ENCODE data around the gene XRCC1.

XRCC1 gene

GRCh38 chr19:43511324-43511723 is 64.0 kb downstream of the XRCC1 start:
- no peak for DNase-seq

- DNase-seq: no peak
Measured at GRCh38 chr19:43510713-43511112, 64.6 kb downstream of the XRCC1 start.

- no peak for DNase-seq
Measured at GRCh38 chr19:43507880-43508279, 67.4 kb downstream of the XRCC1 start.

DNA sequence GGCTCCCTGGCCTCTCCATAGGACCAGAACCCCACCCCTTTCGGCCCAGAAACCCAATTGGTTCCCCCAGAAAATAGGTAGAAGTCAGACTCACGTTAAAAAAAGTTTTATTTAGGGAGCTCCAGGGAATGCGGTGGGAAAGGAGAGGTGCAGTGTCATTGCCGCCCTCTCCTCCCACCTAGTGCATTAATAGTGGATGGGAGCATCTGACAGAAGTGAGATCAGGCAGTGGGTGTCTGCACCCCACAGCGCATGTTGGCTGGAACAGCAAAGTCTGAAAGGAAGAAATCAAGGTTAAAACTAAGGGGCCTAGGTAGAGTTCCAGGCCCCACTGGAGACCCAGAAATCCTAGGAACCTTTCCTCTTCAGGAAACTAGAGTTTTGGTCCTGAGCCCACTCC is 68.7 kb downstream of the XRCC1 start:
- DNase-seq: no peak

DNA sequence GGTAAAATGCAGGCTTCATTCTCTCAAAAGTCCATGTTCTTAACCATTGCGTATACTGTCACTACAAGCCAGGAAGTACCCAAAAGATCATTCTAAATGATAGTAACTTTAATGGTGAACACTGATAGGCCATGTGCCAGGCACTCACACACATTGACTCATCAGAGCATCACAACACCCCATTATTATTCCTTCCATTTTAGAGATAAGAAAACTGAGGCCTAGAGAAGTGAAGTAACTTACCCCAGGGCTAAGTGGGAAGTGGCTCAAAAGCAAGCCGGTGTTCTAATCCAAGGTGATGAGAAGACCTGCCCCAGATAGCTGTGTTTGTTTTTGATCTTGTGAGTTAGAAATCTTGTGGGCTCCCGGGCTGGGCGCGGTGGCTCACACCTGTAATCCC is 69.4 kb downstream of the XRCC1 start:
- no peak for DNase-seq

GRCh38 chr19:43505186-43505456 is 70.2 kb downstream of the XRCC1 start:
- DNase-seq: no peak

- peak; percentile 63 for DNase-seq
Measured at GRCh38 chr19:43504426-43505185, 70.7 kb downstream of the XRCC1 start, which contains the start of gene PHLDB3. PHLDB3 (minus strand) TSS chr19:43504746; CDS start chr19:43504118, 628 bp downstream.

DNA sequence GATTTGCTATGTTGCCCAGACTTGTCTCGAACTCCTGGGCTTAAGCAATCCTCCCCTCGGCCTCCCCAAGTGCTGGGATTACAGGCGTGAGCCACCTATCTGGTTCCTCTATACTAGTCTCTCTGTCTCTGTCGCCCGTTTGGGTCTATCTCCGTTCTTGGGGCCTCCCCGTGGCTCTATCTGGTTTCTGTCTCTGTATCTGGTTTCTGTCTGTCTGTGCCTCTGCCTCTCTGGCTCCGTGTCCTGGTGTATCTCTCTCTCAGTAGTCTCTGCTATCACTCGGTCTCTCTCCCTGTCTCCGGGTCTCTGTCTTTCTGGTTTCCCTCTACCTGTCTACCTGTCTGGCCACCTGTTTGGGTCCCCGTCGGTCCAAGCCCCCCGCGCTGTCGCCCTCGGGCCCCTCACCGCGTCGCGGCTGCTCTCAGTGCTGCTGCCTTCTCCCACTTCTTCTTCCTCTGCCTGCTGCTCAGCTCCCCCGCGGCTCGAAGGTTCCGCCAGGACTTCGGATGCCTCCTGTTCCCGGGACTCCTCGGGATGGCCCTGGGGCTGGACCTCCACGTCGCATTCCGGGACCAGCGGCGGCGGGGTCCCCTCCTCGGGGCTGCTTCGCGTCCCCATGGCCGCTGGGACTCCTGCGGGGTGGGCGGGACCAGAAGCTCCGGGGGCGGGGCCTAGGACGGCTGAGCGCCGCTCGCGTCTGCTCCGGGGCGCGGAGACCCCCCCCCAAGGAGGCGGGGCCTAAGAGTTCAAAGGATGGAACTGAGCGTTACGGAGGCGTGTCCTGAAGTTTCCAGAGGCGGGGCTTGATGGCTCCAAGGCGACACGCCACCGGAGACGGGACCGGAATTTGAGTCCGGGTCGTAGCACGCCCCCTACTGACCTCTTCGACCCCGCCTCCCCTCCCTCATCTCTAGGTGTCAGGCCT is 71.6 kb downstream of the XRCC1 start:
- peak; percentile 99 for DNase-seq

DNA sequence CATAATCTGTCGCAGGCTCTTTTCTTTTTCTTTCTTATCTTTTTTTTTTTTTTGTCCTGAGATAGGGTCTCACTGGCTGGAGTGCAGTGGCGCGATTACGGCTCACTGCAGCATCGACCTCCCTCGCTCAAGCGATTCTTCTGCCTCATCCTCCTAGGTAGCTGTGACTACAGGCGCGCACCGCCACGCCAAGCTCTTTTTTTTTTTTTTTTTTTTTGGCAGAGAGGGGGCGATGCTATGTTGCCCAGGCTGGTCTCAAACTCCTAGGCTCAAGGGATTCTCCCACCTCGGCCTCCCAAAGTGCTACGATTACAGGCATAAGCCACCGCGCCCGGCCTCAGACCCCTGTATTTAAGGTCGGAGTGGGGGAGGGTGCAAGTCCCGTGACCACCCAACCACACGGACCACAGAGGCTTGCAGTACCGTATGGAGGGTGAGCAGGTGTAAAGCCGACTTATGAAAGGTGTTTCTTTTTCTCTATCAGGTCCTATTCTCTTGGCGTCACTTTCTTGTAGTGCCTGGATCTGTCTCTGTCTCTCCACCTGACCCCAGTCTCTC is 72.8 kb downstream of the XRCC1 start:
- DNase-seq: no peak

DNA sequence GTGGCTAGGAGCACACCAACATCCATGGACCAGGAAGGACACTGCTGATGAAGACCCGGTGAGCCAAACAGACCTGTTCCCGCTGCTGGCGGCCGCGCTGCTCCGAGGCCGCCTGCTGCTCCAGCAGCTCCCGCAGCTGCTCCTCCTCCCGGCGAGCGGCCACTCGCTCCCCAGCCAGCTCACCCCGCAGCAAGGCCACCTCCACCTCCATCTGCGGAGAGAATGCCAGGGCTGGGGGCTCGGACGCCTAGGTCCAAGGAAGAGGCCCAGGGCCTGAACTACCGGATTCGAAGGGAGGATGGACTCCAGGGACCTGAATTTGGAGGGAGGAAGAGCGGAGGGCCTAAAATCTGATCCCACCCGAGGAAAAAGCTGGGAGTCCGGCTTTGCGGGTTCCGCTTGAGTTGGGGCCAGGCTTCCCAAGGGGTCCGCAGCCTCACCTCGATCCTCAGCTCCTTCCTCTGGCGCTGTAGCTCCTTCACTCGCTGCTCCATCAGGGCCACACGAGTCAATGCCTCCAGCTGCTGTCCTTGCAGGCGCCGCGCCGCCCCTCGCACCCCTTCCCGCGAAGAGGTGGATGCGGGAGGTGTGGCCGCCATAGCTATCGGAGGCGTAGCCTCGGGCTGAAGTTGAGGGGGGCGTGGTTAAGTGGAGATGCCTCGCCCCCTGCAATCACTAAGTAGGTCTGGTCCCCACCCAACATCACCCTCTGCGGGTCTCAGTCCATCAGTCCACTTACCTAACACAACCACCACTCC is 73.5 kb downstream of the XRCC1 start:
- no peak for DNase-seq

- DNase-seq: no peak
Measured at GRCh38 chr19:43499042-43499441, 76.3 kb downstream of the XRCC1 start.

DNA sequence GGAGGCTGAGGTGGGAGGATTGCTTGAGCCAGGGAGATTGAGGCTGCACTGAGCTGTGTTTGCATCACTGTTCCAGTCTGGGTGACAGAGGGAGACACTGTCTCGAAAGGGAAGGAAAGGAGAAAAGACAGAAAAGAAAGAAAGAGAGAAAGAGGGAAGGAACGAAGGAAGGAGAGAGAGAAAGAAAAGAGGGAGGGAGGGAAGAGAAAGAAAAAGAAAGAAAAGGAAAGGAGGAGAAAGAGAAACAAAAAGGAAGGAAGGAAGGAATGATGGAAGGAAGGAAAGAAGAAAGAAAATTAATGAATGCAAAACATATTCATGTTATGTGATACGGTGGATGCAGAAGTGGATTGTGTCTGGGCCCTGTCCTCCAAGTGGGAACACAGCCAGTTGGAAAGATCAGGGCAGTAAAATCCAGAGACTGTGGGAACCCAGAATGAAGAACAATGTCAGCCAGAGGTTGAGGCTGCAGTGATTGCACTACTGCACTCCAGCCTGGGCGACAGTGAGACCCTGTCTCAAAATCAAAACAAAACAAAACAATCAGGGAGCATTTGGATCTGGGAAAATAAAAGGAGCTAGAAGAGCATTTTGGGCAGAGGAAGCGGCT is 77.0 kb downstream of the XRCC1 start:
- no peak for DNase-seq

GRCh38 chr19:43496960-43497359 is 78.4 kb downstream of the XRCC1 start:
- DNase-seq: no peak

DNA sequence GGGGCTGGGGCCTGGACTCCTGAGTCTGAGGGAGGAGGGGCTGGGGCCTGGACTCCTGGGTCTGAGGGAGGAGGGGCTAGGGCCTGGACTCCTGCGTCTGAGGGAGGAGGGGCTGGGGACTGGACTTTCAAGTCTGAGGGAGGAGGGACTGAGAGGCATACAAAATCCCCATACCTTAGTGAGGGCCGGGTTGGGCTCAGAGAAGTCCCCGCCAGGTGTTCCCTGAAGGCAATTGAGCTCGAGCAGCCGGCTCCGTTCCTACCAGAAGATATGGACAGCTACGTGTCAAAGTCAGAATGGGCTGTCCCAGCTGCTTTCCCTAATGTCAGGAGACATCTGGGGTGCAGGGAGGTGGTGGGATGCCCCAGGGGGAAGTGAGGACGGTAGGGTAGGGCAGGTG is 80.2 kb downstream of the XRCC1 start:
- DNase-seq: no peak

All from CD4-positive, alpha-beta T cell treated with Interleukin-21 for 1 hour (primary cell).